Activated CD8-positive, alpha-beta memory T cell treated with anti-CD3 and anti-CD28 coated beads for 36 hours (primary cell): ENCODE results near the gene TSPAN5. TPM values are rescaled to one million over a fixed set of nuclear protein-coding genes. Genes with fewer than 3 reads are reported as not detected.

ENCODE experiments used
- CTCF ChIA-PET: fragments of 350-600 bp; sonication (Branson Sonifier 250); formaldehyde crosslinking; loops from one replicate; lab custom pipeline; 2021; ENCODE audit warnings: antibody characterized with exemption; lab: Charles Lee
- POLR2A ChIA-PET: fragments of 350-600 bp; sonication (Branson Sonifier 250); formaldehyde crosslinking; loops from one replicate; lab custom pipeline; 2021; ENCODE audit warnings: antibody characterized with exemption; lab: Charles Lee
- total RNA-seq, 2 experiments: library from RNA; stranded (reverse); gene quantifications; one replicate each; pipeline ENCODE4 v1.2.3, GENCODE V29; 2021

The TSPAN5 gene
- total RNA-seq, 2 experiments from 2014 or later: 19.7 to 21.0 TPM

GRCh38 chr4:98656886-98657285, 1.5 kb downstream of the TSPAN5 start:
- ChIA-PET CTCF (no interaction called here), POLR2A (no interaction called here)

GRCh38 chr4:98656443-98656842, 2.0 kb downstream of the TSPAN5 start:
- ChIA-PET CTCF (no interaction called here), POLR2A (no interaction called here)

- POLR2A ChIA-PET: no interaction called here
- CTCF ChIA-PET: no interaction called here
Measured at GRCh38 chr4:98653890-98654867, 4.2 kb downstream of the TSPAN5 start.

GRCh38 chr4:98652996-98653395, 5.4 kb downstream of the TSPAN5 start:
- ChIA-PET CTCF (no interaction called here), POLR2A (interaction anchor here (0.6 kb wide), 1 partner anchor 391 kb away, joined by 3 read pairs; no protein-coding TSS in a partner anchor)

- ChIA-PET CTCF (no interaction called here), POLR2A (no interaction called here)
Measured at GRCh38 chr4:98648602-98649001, 9.8 kb downstream of the TSPAN5 start.

- ChIA-PET CTCF (no interaction called here), POLR2A (no interaction called here)
Measured at GRCh38 chr4:98646422-98646821, 12.0 kb downstream of the TSPAN5 start.

- ChIA-PET POLR2A (no interaction called here), CTCF (no interaction called here)
Measured at GRCh38 chr4:98645527-98645926, 12.9 kb downstream of the TSPAN5 start.

GRCh38 chr4:98643755-98644154, 14.7 kb downstream of the TSPAN5 start:
- CTCF ChIA-PET: no interaction called here

GRCh38 chr4:98642991-98643426, 15.4 kb downstream of the TSPAN5 start:
- CTCF ChIA-PET: interaction anchor here (0.6 to 0.8 kb wide), 2 partner anchors 39 to 177 kb away, joined by 3 read pairs; no protein-coding TSS in a partner anchor
- POLR2A ChIA-PET: no interaction called here

More at GRCh38 chr4:98643755-98644154, 14.7 kb downstream of the TSPAN5 start:
- POLR2A ChIA-PET: no interaction called here

GRCh38 chr4:98641906-98642668, 16.3 kb downstream of the TSPAN5 start:
- ChIA-PET POLR2A (no interaction called here), CTCF (interaction anchor here (0.6 to 0.8 kb wide), 2 partner anchors 38 to 176 kb away, joined by 3 read pairs; no protein-coding TSS in a partner anchor)

- POLR2A ChIA-PET: no interaction called here
- CTCF ChIA-PET: no interaction called here
Measured at GRCh38 chr4:98641376-98641775, 17.0 kb downstream of the TSPAN5 start.

- CTCF ChIA-PET: no interaction called here
- POLR2A ChIA-PET: interaction anchor here (0.6 kb wide), 1 partner anchor 165 kb away, joined by 8 read pairs; no protein-coding TSS in a partner anchor
Measured at GRCh38 chr4:98639523-98639922, 18.9 kb downstream of the TSPAN5 start.

GRCh38 chr4:98639108-98639507, 19.3 kb downstream of the TSPAN5 start:
- ChIA-PET CTCF (no interaction called here), POLR2A (interaction anchor here (0.6 kb wide), 1 partner anchor 165 kb away, joined by 8 read pairs; no protein-coding TSS in a partner anchor)

- ChIA-PET CTCF (no interaction called here), POLR2A (no interaction called here)
Measured at GRCh38 chr4:98638661-98639060, 19.8 kb downstream of the TSPAN5 start.

- CTCF ChIA-PET: no interaction called here
- POLR2A ChIA-PET: no interaction called here
Measured at GRCh38 chr4:98634061-98634460, 24.4 kb downstream of the TSPAN5 start.

- CTCF ChIA-PET: no interaction called here
- POLR2A ChIA-PET: no interaction called here
Measured at GRCh38 chr4:98633159-98633558, 25.3 kb downstream of the TSPAN5 start.

- ChIA-PET POLR2A (no interaction called here), CTCF (interaction anchor here (0.5 kb wide), 1 partner anchor 11 kb away, joined by 3 read pairs; no protein-coding TSS in a partner anchor)
Measured at GRCh38 chr4:98632258-98632657, 26.2 kb downstream of the TSPAN5 start.

GRCh38 chr4:98631506-98631905, 26.9 kb downstream of the TSPAN5 start:
- ChIA-PET CTCF (no interaction called here), POLR2A (no interaction called here)

- POLR2A ChIA-PET: no interaction called here
- CTCF ChIA-PET: no interaction called here
Measured at GRCh38 chr4:98630737-98631454, 27.5 kb downstream of the TSPAN5 start.
